A172 (cell line): ENCODE measurements around the gene SLC7A4. TPM values are rescaled to one million over a fixed set of nuclear protein-coding genes. Genes with fewer than 3 reads are reported as not detected.

Experiments
- DNase-seq: peaks from one replicate; pipeline ENCODE4 v3.0.0-alpha.2; 2015; ENCODE audit warnings: low spot score
- total RNA-seq: library from RNA; depleted of rRNA; stranded (reverse); fragments of >200 nt; shearing (Covaris generic); gene quantifications from 2 replicates; pipeline ENCODE4 v1.2.3, GENCODE V29; 2014

Gene SLC7A4
- total RNA-seq, 1 experiment from 2014 or later, result not detected

DNA sequence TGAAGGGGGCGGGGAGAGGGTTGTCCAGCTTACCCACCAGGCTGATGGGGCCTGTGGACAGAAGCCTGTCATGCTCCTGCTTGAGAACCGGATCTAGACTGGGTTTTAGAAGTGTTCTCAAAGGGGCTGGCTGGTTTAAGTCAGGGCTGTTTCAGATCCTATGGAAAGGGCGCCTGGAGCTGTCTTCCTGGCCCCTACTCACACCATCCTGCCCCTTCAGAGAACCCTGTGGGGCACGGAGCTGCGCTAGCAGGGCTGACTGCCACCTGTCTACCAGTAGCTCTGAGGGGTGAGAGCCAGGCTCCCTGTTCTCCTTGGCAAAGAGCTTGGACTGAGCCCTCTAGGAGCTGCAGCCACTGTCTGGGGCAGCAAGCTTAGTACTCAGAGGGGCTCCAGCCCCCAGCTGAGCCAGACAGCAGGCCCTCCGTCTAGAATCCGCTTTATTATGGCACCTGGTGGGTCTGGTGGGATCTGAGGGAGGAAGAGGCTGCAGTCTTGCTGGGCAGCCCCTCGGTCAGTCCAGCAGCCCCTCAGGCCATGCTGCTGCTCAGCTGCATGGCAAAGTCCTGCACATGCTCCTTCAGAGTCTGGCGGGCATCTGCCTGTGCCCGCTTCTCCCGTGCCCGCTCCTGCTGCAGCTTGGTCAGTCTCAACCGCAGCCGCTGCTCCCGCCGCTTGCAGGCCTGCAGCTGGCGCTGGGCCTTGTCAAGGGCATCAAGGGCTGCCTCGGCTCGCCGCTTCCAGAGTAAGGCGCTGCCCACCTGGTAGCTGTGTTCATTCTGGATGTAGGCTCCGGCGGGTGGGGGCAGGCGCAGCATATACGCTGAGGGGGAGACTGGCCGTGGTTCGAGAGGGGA is 32.8 kb downstream of the SLC7A4 start:
- no peak for DNase-seq

DNA sequence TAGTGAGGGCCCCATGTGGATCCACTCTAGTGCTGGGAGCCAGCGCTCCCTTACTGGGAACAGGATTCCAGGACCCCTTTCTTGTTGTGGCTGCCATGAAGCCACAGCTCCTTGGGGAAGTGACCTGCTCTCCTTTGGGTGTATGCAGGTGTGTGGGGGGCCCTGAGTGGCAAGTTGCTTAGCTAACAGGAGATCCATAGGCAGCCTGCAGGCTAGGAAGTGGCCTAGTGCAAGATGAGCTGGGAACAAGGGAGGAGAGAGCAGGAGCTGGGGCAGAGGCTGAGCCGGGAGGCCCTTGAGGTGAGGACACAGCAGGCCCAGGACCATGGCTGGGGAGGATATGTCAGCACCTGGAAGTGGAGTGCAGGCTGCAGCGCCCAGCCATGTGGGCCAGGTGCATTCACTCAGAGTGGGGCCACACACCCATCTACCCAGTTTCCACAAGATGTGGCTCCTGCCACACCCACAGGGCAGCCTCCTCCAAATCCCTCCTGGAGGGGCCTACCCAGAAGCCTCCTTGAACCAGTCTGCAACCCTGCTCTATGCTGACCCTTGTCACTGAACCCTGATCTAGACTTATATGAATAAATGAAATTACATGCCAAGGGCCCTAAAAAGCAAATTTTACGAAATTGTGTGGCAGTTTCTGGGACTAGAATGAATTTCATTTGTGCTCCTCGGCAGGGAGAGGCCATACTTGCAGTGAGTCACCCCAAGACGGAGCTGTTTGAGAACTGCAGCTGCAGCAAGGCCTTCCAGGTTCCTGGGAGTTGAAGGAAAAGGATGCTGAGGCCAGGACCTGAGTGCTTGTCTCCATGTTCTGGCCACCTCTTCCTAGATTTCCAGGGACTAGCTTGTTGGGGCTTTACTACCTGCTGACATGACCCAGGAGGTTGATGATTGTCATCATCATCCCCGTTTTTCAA is 33.7 kb downstream of the SLC7A4 start:
- no peak for DNase-seq

DNA sequence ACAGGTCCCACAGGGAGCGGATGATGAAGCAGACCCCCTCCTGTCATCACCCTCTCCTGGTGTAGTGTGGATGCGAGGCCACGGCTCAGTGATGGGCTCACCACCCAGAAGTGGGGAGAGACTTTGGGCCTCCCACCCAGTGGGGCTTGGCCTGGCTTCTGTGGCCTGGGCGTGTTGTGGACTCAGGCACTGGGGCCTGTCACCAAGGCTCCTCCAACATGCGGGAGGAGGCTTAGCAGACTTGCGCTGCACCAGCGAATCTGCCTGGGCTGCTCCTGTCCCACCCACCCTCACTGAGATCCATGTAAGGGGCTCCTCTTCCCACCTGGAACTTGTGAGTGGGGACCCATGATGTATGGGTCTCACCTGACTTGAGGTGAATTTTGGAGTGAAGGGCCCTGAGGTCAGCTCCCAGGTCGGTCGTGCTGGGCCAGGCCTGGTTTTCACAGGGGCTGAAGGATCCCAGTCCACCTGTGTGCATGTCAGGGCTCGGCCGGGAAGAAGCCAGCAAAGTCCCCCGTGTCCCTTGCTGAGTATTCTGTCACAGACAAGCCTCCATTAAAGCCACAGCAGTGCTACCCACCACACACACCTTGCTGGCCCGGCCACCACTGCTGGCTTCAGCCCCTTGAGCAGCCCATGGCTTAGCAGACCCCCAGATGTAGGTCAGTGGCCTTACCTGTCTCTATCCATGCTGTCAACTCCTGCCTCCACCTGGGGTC is 34.7 kb downstream of the SLC7A4 start:
- no peak for DNase-seq

DNA sequence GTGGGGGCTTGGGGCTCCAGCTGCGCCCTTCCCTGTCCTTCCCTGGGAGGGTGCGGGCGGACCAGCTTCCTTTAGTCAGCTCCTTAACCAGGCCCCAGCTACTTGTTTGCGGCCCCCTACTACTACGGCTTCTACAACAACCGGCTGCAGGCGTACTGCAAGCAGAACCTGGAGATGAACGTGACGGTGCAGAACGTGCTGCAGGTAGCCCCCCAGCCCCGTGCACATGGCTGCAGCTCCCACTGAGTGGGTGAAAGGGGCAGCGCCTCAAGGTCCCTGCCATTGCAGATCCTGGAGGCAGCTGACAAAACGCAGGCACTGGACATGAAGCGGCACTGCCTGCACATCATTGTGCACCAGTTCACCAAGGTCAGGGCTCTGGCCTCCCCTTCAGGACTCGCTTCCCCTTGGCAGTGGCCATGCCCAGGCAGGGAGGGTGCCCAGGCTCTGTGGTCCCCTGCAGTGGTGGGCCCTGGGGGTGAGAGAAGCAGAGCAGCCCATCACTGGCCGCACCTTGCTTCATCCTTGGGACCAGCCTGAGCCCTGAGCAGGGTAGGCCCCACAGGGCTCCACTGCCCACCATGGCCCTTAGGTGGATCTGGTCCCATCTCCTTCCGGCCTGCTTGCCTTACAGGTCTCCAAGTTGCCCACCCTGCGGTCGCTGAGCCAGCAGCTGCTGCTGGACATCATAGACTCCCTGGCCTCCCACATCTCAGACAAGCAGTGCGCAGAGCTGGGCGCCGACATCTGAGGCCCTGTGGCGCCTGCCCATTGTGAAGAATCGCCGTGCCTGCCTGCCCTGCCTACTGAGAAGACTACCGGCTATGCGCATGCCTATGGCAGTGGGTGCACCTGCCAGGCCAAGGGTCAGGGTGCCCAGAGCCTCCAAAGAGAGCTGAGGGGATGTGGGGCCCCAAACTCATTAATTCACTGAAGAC is 35.5 kb downstream of the SLC7A4 start:
- DNase-seq, result no peak

DNA sequence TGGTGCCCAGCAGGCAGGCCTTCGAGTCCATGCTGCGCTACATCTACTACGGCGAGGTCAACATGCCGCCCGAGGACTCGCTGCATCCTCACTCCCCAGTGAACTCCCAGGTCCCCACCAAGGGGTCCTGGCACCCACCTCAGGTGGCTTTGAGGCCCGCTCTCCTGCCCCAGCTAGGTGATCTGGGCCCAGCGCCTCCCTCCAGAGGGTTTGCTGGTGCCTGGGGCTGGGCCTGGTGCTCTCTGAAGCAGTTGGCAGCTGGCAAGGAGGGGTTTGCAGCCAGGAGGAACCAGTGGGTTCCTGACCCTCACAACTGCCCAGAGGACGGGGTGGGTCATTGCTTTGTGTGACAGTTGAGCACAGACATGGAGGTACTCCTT is 36.3 kb downstream of the SLC7A4 start:
- no peak for DNase-seq

DNA sequence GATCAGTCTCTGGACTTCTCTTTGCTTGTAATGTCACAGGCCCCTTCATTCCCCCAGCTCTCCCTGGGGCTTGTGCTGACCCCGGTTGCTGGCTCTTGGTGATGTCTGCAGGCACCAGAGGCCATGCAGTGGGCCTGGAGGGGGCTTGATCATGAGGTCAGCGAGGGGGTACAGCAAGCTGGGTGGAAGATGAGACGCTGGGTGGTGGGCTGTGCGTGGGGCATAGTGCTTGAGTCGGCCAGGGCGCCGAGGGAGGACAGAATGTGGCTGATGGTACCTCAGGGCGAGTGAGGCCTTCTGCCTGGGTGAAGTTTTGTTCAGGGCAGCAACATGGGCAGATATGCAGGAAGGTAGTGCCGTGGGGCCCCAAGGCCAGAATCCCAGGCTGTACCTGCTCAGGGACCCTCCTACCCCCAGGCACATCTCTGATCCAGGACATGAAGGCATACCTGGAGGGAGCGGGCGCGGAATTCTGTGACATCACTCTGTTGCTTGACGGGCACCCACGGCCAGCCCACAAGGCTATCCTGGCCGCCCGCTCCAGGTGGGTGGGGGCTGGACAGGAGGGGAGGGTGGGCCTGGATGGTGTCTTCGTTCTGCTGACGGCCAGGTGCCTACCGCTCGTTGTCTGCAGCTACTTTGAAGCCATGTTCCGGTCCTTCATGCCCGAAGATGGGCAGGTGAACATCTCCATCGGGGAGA is 36.9 kb downstream of the SLC7A4 start:
- no peak for DNase-seq

DNA sequence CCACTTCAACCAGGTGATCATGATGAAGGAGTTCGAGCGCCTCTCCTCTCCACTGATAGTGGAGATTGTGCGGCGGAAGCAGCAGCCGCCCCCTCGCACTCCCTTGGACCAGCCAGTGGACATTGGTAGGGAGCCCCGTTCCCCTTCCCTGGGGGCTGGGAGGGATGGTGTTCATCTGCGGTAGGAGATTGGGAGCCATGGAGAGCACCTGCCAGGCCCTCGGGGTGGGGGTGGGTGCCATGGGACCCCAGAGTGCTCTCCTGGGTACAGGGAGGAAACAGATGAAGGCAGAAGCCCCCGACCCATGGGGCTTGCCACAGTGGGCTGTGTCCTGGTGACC is 37.5 kb downstream of the SLC7A4 start:
- no peak for DNase-seq

DNA sequence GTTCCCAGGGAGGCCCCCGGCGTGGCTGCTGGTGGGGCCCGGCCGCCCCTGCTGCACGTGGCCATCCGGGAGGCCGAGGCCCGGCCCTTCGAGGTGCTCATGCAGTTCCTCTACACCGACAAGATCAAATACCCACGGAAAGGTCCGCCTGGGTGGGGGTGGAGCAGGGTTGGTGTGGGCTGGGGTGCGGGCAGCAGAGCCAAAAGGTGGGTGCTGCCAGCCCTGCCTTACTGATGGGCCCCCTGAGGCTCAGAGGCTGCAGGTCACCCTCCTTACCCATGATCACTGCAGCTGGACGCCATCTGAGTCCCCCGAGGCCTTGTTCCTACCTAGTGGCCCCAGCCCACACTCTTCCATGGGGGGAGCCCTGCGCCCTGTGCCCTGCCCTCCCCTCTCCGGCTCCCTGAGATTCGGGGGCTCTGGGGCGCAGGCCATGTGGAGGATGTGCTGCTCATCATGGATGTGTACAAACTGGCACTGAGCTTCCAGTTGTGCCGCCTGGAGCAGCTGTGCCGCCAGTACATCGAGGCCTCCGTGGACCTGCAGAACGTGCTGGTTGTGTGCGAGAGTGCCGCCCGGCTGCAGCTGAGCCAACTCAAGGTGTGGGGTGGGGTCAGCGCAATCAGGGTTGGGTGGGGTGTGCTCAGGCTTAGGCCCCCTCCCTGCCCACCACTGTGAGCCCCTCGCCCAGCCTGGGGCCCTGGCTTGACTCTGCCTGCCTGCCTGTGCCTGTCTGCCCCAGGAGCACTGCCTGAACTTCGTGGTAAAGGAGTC is 38.0 kb downstream of the SLC7A4 start:
- DNase-seq, result no peak

DNA sequence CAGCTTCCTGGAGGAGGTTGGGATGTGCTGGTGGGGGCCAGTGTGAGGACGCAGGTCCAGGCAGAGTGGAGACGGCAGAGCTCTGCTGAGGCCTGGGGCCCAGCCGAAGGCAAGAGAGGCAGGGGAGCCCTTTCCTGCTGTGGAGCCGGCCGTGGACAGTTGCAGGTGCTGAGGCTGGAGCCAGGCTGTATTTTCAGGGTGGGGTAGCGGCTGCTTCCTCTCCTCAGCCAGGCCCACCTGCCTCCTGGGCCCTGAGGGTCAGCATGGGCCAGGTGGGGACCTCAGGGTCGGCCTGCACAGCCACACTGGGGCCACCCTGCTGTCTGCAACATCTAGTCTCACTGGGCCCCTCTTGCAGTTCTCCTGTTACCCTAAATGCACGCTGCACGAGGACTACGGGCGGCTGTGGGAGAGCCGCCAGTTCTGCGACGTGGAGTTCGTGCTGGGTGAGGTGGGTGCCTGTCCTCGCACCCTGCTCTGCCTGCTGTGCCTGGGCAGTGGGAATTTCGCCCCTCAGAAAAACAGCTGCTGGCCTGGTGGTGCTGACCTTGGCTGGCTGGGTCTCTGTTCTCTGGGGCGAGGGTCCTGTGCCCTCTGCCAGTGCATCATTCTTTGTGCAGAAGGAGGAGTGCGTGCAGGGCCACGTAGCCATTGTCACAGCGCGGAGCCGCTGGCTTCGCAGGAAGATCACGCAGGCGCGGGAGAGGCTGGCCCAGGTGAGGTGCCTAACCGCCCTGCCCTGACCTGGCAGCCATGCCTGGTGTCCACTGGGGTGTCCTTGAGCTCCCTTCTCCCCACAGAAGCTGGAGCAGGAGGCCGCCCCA is 38.8 kb downstream of the SLC7A4 start:
- no peak for DNase-seq

DNA sequence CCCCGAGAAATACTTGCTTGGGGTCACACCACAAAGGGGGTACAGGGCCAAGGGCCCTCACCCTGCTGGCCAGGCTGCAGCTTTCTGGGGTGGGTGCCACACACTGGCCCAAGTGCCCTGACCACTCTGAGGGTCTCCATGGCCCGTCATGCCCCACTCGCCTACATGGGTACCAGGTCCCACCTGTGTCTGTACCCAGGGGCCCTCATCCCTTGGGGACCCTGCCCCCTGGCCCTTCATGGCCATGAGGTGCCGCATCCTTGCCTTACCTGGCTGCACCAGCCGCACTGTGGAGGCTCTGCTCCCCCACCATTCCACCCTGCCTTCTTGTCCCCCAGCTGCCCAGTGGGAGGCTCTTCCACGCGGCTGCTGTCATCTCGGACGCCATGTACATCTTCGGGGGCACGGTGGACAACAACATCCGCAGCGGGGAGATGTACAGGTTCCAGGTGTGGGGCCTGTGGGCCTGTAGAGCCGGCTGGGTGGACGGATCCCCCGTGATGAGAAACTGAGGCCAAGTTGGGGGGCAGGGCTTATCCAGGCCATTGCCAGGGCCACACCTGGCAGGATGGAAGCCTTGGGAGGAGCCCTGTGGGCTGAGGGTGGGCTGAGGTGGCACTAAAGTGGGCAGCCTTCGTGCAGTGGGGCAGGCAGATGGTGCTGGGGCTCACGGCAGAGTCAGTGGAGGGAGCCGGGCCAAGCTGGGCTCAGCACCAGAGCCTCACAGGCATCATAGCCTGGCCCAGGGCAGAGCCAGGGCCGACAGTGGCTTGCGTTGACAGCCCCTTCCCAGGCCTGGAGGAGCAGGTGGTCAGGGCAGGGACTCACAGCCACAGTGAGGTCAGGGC is 39.7 kb downstream of the SLC7A4 start:
- DNase-seq, result no peak

DNA sequence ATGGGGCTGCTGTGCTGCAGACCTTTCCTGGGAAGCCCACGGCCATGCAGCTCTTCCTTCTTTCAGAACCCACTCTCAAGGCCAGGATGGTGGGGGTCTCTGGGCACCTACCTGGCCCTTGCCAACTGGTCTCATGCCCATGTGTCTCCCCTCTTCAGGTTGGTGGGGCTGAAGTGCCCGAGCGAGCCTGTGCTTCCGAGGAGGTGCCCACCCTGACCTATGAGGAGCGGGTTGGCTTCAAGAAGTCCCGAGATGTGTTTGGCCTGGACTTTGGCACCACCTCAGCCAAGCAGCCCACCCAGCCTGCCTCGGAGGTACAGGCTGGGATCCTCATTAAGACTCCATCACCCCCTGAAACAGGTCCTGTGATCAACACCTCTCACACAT is 40.3 kb downstream of the SLC7A4 start:
- no peak for DNase-seq

DNA sequence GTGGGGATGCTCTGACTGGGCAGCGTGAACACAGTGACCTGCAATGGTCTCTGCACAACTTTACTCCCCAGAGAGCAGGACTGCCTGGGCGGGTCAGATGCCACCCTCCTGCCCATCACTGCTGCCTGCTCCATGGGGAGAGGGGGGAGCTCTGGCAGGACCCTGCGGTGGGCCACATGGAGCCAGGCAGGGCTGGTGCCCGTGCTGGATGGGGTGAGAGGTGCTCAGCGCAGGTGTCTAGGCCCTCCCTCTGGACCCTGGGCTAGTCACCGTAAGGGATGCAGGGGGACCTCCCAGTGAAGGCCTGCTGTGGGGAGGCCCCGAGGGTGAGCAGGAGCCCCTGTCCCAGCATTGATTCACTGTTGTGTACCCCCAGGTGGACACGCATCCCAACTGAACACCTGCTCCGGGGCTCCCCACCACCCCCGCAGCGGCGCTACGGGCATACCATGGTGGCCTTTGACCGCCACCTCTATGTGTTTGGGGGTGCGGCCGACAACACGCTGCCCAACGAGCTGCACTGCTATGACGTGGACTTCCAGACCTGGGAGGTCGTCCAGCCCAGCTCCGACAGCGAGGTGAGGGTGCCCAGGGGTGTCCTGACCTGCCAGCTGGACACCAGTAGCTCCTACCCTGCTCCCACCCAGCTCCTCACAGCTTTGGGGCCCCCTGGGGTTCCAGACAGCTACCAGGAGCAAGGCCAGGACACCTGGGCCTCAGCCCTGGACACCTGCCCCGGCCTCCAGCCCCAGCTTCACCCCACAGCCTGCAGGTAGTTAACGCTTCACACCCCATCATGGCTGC is 40.9 kb downstream of the SLC7A4 start:
- DNase-seq, result no peak

DNA sequence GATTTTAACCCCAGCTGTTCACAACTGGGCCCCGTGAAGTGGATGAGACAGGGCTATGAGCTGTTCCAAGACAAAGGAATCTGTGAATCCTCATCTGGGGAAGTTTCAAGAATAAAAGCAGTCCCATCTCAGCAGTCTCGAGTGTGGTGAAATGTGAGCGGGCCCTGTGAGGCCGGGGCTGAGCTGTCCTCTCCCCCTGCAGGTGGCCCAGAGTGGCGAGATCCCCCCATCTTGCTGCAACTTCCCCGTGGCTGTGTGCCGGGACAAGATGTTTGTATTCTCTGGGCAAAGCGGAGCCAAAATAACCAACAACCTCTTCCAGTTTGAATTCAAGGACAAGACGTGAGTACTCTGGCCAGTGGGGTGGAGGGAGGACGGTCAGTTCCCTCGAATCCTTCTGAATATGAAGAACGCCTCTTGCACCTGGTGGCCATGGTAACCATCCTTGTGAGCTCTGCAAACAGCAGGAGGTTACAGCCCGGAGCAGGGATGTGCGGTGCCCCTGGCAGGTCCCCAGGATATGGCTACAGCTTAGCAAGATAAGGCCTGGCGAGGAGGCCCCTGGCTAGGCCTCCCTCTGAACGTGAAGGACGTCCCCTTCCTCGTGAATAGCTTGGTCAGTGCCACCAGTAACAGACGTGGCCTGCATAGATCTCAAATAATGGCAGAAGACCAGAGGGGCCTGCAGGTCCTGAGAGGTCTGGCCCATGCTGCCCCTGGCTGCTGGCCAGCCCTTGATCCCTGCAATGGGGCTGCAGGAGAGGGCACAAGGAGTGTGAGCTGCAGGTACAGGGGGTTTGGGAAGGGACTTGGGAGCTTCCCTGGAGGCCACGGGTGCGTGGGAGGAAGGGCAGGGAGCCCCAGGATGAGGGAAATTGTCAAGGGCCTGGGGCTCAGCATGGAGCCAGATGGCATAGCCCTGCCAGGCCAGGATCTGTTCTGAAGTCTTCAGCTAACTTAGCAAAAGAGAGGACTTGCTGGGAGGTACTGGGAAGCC is 41.9 kb downstream of the SLC7A4 start:
- no peak for DNase-seq

DNA sequence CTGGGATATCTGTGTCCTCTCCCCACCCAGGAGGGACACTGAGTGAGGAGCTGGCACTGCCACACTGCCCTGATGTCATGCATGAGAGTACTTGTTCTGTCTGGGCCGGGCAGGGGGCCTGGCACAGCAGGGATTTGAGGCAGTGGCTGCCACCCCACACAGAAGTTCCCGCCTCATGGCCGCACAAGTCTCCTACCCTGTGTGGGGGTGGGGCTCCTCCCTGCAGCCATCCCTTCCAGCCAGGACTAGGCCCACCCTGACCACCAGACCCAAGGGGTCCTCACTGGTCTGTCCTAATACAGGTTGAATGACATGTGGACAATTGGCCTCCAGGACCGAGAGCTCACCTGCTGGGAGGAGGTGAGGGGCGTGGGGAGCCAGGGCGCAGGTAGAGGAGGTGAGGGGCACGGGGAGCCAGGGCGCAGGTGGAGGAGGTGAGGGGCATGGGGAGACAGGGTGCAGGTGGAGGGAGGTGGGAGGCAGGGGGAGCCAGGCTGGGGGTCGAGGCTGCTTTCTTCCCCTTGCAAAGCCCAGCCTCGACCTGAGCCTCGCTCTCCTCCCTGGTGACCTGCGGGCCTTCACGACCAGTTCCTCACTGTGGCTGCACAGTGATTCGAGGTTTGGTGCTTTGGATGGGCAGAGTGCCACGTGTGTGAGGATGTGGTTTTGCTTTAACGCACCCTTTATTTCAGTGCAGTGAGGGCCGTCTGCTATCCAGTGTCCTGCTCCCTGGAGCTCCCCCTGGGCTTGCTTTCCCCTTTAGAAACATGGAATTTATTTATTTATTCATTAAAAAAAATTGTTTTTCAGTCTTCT is 42.8 kb downstream of the SLC7A4 start:
- DNase-seq, result peak; percentile 46
